GM23338 (cell line): ENCODE measurements around the gene CHST14. TPM values are rescaled to one million over a fixed set of nuclear protein-coding genes. Genes with fewer than 3 reads are reported as not detected.

ENCODE experiments used
- ATAC-seq: fragments of 200-7000 bp; cut with Tn5 transposase; 3 replicates; pipeline ENCODE4 v1.9.1; 2020
- DNase-seq: peaks from one replicate; pipeline ENCODE4 v3.0.0-alpha.2; 2015; ENCODE audit warnings: low spot score
- H2AFZ ChIP-seq: fragments of 200-600 bp; sonication (generic); 2 replicates; pipeline ENCODE4 v1.8.0; 2016; ENCODE audit warnings: antibody characterized with exemption, mild to moderate bottlenecking, moderate library complexity
- H3F3A ChIP-seq: fragments of 200-600 bp; sonication (generic); replicated peaks from 2 replicates; pipeline ENCODE4 v1.8.0; 2017; ENCODE audit warnings: antibody characterized with exemption, mixed run types, low read depth
- H3K27ac ChIP-seq: fragments of 200-600 bp; sonication (generic); 2 replicates; pipeline ENCODE4 v1.6.1; 2016; ENCODE audit warnings: low read depth
- H3K27me3 ChIP-seq: fragments of 200-600 bp; sonication (generic); 2 replicates; pipeline ENCODE4 v1.8.0; 2016; ENCODE audit warnings: mild to moderate bottlenecking, mixed run types, moderate library complexity; ENCODE audit not compliant: insufficient read depth
- H3K36me3 ChIP-seq: fragments of 200-600 bp; sonication (generic); 2 replicates; pipeline ENCODE4 v1.8.0; 2016; ENCODE audit warnings: mild to moderate bottlenecking; ENCODE audit not compliant: insufficient read depth
- H3K4me1 ChIP-seq: fragments of 200-600 bp; sonication (generic); 2 replicates; pipeline ENCODE4 v1.8.0; 2016; ENCODE audit warnings: mild to moderate bottlenecking, moderate library complexity; ENCODE audit not compliant: insufficient read depth
- H3K4me2 ChIP-seq: fragments of 200-600 bp; sonication (generic); 2 replicates; pipeline ENCODE4 v1.7.1; 2017; ENCODE audit warnings: mixed run types
- H3K4me3 ChIP-seq: fragments of 200-600 bp; sonication (generic); 2 replicates; pipeline ENCODE4 v1.6.1; 2016; ENCODE audit warnings: mixed run types
- H3K79me2 ChIP-seq: fragments of 200-600 bp; sonication (generic); replicated peaks from 2 replicates; pipeline ENCODE4 v1.8.0; 2017; ENCODE audit warnings: mild to moderate bottlenecking; ENCODE audit not compliant: insufficient read depth
- H3K9me2 ChIP-seq: fragments of 200-600 bp; sonication (generic); 2 replicates; pipeline ENCODE4 v1.8.0; 2017; ENCODE audit not compliant: insufficient read depth
- H4K20me1 ChIP-seq: fragments of 200-600 bp; sonication (generic); replicated peaks from 2 replicates; pipeline ENCODE4 v1.8.0; 2017; ENCODE audit warnings: mild to moderate bottlenecking; ENCODE audit not compliant: insufficient read depth
- H3K27ac Mint-ChIP-seq: 2 replicates; pipeline ENCODE4 v1.8.0; 2020; ENCODE audit warnings: inconsistent platforms, mild to moderate bottlenecking, moderate library complexity, mixed read lengths
- H3K27me3 Mint-ChIP-seq: 3 replicates; pipeline ENCODE4 v1.8.0; 2022; ENCODE audit warnings: low read depth, mild to moderate bottlenecking, moderate library complexity, mixed read lengths, inconsistent platforms; ENCODE audit not compliant: insufficient read depth, poor library complexity
- H3K36me3 Mint-ChIP-seq: 3 replicates; pipeline ENCODE4 v1.8.0; 2021; ENCODE audit warnings: low read depth, mild to moderate bottlenecking, inconsistent platforms, moderate library complexity, mixed read lengths
- H3K4me1 Mint-ChIP-seq: 3 replicates; pipeline ENCODE4 v1.8.0; 2020; ENCODE audit warnings: mild to moderate bottlenecking, inconsistent platforms, mixed read lengths
- H3K4me3 Mint-ChIP-seq: 3 replicates; pipeline ENCODE4 v1.8.0; 2021; ENCODE audit warnings: moderate library complexity, mild to moderate bottlenecking, inconsistent platforms, mixed read lengths
- H3K9me3 Mint-ChIP-seq: 3 replicates; pipeline ENCODE4 v1.8.0; 2020; ENCODE audit warnings: moderate library complexity, mild to moderate bottlenecking, inconsistent platforms, mixed read lengths
- CREB1 ChIP-seq: fragments of 250-450 bp; sonication (Bioruptor Pico); IDR thresholded peaks from 2 replicates; pipeline ENCODE4 v1.5.0; 2020; ENCODE audit warnings: low read depth, mild to moderate bottlenecking, moderate library complexity
- CTCF ChIP-seq, 2 experiments: fragments of 200-600 bp in 1 of 2; sonication (generic) in 1 of 2; conservative IDR thresholded peaks; 2 replicates each; pipeline versions ENCODE4 v1.5.1 to v1.6.1; 2016 to 2017; ENCODE audit warnings: antibody characterized with exemption in 2 of 2, low read depth in 2 of 2, mild to moderate bottlenecking in 2 of 2, moderate library complexity in 1 of 2
- ETS1 ChIP-seq: IDR thresholded peaks from 2 replicates; pipeline ENCODE4 v1.6.1; 2016; ENCODE audit warnings: antibody characterized with exemption
- EZH2 ChIP-seq: fragments of 200-600 bp; sonication (generic); IDR thresholded peaks from one replicate; pipeline ENCODE4 v1.8.0; 2017; ENCODE audit warnings: antibody characterized with exemption, mild to moderate bottlenecking, low read depth; ENCODE audit not compliant: unreplicated experiment
- EZH2phosphoT487 ChIP-seq: fragments of 200-600 bp; sonication (generic); IDR thresholded peaks from one replicate; pipeline ENCODE4 v1.8.1; 2018; ENCODE audit warnings: antibody characterized with exemption; ENCODE audit not compliant: unreplicated experiment
- JUNB ChIP-seq: IDR thresholded peaks from one replicate; pipeline ENCODE4 v1.6.1; 2016; ENCODE audit warnings: antibody characterized with exemption; ENCODE audit not compliant: unreplicated experiment
- POLR2AphosphoS5 ChIP-seq: IDR thresholded peaks from 2 replicates; pipeline ENCODE4 v1.6.1; 2016; ENCODE audit warnings: antibody characterized with exemption, low read depth
- STAT1 ChIP-seq: IDR thresholded peaks from one replicate; pipeline ENCODE4 v1.6.1; 2016; ENCODE audit warnings: antibody characterized with exemption; ENCODE audit not compliant: unreplicated experiment
- ZNF114 ChIP-seq: fragments of 250-450 bp; sonication (Bioruptor Pico); IDR thresholded peaks from 2 replicates; pipeline ENCODE4 v1.5.0; 2020; ENCODE audit warnings: mild to moderate bottlenecking, moderate library complexity
- ZNF331 ChIP-seq: fragments of 250-450 bp; sonication (Bioruptor Pico); IDR thresholded peaks from 2 replicates; pipeline ENCODE4 v1.5.0; 2020; ENCODE audit warnings: low read depth, mild to moderate bottlenecking, moderate library complexity
- polyA plus RNA-seq: library from polyadenylated mRNA; unstranded; fragments of >200 nt; fragmentation: Nextera tagmentation; extraction: Ambion mirVana; gene quantifications from 2 replicates; pipeline ENCODE4 v1.2.1, GENCODE V29; 2016
- total RNA-seq: library from RNA; depleted of rRNA; stranded (reverse); fragments of >200 nt; shearing (Covaris generic); gene quantifications from 2 replicates; pipeline ENCODE4 v1.2.3, GENCODE V29; 2014
- TF ChIP-seq, protein P1 (sequence below): IDR thresholded peaks from one replicate; pipeline ENCODE4 v1.6.1; 2018; ENCODE audit warnings: antibody characterized with exemption; ENCODE audit not compliant: unreplicated experiment
- TF ChIP-seq, protein P2 (sequence below): fragments of 250-450 bp; sonication (Bioruptor Pico); IDR thresholded peaks from 2 replicates; pipeline ENCODE4 v1.5.0; 2020; ENCODE audit warnings: mild to moderate bottlenecking, moderate library complexity

CHST14 gene
- total and polyA plus RNA-seq, 2 experiments from 2014 or later = 8.4 to 15.6 TPM

GRCh38 chr15:40436892-40437751 lies 33.7 kb upstream of the CHST14 start:
- Histone ChIP-seq H3K27ac (no peak overlapping the region), H3K9me2 (no peaks in the 10 kb centered on the region), H4K20me1 (no peaks in the 10 kb centered on the region), H3K36me3 (no peaks in the 10 kb centered on the region), H3K4me1 (peaks cover 36% of the 10 kb centered on the region), H3K27me3 (peaks cover 38% of the 10 kb centered on the region), H3K4me2 (peak overlapping the region; percentile 100), H3K79me2 (peaks cover 7% of the 10 kb centered on the region), H3F3A (0 out of 2 replicates have a peak, but pooled peaks cover 9% of the 10 kb centered on the region), H3K4me3 (peak overlapping the region; percentile 82), H2AFZ (peak overlapping the region; percentile 94)
- peak; percentile 48 for DNase-seq
- no peaks in the 10 kb centered on the region; the same call in 2 of the 3 replicates for H3K36me3 Mint-ChIP-seq
- H3K4me1 Mint-ChIP-seq = peaks cover 38% of the 10 kb centered on the region
- peaks cover 45% of the 10 kb centered on the region for H3K27me3 Mint-ChIP-seq
- no peaks in the 10 kb centered on the region; the same call in 2 of the 3 replicates for H3K9me3 Mint-ChIP-seq
- peak overlapping the region; percentile 94 for H3K4me3 Mint-ChIP-seq
- ATAC-seq = peak; percentile 0
- TF ChIP-seq EZH2 (no peak), JUNB (no peak), CREB1 (no peak), EZH2phosphoT487 (no peak), POLR2AphosphoS5 (peak; percentile 9; the same call in 1 of the 2 replicates), STAT1 (no peak), ZNF114 (CRISPR knock-in tag) (no peak), CTCF (conservative IDR thresholded peaks at IDR 0.05; ENCODE audit: low read depth in 2 of 2) (peak in 1 of 2 experiments; percentile 47; a peak in 2 of 4 replicates), ZNF331 (CRISPR knock-in tag) (no peak), ETS1 (no peak)
- TF ChIP-seq, protein P1, sequence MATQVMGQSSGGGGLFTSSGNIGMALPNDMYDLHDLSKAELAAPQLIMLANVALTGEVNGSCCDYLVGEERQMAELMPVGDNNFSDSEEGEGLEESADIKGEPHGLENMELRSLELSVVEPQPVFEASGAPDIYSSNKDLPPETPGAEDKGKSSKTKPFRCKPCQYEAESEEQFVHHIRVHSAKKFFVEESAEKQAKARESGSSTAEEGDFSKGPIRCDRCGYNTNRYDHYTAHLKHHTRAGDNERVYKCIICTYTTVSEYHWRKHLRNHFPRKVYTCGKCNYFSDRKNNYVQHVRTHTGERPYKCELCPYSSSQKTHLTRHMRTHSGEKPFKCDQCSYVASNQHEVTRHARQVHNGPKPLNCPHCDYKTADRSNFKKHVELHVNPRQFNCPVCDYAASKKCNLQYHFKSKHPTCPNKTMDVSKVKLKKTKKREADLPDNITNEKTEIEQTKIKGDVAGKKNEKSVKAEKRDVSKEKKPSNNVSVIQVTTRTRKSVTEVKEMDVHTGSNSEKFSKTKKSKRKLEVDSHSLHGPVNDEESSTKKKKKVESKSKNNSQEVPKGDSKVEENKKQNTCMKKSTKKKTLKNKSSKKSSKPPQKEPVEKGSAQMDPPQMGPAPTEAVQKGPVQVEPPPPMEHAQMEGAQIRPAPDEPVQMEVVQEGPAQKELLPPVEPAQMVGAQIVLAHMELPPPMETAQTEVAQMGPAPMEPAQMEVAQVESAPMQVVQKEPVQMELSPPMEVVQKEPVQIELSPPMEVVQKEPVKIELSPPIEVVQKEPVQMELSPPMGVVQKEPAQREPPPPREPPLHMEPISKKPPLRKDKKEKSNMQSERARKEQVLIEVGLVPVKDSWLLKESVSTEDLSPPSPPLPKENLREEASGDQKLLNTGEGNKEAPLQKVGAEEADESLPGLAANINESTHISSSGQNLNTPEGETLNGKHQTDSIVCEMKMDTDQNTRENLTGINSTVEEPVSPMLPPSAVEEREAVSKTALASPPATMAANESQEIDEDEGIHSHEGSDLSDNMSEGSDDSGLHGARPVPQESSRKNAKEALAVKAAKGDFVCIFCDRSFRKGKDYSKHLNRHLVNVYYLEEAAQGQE = no peak
- TF ChIP-seq, protein P2, sequence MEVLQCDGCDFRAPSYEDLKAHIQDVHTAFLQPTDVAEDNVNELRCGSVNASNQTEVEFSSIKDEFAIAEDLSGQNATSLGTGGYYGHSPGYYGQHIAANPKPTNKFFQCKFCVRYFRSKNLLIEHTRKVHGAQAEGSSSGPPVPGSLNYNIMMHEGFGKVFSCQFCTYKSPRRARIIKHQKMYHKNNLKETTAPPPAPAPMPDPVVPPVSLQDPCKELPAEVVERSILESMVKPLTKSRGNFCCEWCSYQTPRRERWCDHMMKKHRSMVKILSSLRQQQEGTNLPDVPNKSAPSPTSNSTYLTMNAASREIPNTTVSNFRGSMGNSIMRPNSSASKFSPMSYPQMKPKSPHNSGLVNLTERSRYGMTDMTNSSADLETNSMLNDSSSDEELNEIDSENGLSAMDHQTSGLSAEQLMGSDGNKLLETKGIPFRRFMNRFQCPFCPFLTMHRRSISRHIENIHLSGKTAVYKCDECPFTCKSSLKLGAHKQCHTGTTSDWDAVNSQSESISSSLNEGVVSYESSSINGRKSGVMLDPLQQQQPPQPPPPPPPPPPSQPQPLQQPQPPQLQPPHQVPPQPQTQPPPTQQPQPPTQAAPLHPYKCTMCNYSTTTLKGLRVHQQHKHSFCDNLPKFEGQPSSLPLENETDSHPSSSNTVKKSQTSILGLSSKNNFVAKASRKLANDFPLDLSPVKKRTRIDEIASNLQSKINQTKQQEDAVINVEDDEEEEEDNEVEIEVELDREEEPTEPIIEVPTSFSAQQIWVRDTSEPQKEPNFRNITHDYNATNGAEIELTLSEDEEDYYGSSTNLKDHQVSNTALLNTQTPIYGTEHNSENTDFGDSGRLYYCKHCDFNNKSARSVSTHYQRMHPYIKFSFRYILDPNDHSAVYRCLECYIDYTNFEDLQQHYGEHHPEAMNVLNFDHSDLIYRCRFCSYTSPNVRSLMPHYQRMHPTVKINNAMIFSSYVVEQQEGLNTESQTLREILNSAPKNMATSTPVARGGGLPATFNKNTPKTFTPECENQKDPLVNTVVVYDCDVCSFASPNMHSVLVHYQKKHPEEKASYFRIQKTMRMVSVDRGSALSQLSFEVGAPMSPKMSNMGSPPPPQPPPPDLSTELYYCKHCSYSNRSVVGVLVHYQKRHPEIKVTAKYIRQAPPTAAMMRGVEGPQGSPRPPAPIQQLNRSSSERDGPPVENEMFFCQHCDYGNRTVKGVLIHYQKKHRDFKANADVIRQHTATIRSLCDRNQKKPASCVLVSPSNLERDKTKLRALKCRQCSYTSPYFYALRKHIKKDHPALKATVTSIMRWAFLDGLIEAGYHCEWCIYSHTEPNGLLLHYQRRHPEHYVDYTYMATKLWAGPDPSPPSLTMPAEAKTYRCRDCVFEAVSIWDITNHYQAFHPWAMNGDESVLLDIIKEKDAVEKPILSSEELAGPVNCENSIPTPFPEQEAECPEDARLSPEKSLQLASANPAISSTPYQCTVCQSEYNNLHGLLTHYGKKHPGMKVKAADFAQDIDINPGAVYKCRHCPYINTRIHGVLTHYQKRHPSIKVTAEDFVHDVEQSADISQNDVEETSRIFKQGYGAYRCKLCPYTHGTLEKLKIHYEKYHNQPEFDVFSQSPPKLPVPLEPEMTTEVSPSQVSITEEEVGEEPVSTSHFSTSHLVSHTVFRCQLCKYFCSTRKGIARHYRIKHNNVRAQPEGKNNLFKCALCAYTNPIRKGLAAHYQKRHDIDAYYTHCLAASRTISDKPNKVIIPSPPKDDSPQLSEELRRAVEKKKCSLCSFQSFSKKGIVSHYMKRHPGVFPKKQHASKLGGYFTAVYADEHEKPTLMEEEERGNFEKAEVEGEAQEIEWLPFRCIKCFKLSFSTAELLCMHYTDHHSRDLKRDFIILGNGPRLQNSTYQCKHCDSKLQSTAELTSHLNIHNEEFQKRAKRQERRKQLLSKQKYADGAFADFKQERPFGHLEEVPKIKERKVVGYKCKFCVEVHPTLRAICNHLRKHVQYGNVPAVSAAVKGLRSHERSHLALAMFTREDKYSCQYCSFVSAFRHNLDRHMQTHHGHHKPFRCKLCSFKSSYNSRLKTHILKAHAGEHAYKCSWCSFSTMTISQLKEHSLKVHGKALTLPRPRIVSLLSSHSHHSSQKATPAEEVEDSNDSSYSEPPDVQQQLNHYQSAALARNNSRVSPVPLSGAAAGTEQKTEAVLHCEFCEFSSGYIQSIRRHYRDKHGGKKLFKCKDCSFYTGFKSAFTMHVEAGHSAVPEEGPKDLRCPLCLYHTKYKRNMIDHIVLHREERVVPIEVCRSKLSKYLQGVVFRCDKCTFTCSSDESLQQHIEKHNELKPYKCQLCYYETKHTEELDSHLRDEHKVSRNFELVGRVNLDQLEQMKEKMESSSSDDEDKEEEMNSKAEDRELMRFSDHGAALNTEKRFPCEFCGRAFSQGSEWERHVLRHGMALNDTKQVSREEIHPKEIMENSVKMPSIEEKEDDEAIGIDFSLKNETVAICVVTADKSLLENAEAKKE (CRISPR knock-in tag) = no peak
- peak overlapping the region; percentile 75; the same call in 1 of the 2 replicates for H3K27ac Mint-ChIP-seq
